Measurements from ENCODE around the gene TUBA4A.

DNA sequence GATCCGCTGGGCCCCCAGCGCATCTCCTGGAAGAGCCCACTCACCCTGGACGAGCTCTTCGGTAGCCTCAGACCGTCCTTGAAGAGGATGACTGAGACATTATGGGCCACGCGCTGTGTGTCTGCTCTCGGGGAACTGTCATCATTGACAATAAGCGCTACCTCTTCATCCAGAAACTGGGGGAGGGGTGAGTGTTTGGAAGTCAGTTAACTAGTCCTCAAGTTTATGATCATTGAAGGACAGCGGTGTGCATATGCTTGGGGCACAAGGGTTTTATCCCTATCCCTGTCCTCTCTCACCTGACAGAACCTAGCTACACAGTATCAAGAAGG is 7.9 kb downstream of the TUBA4A start:
- TF ChIP-seq, protein P1, sequence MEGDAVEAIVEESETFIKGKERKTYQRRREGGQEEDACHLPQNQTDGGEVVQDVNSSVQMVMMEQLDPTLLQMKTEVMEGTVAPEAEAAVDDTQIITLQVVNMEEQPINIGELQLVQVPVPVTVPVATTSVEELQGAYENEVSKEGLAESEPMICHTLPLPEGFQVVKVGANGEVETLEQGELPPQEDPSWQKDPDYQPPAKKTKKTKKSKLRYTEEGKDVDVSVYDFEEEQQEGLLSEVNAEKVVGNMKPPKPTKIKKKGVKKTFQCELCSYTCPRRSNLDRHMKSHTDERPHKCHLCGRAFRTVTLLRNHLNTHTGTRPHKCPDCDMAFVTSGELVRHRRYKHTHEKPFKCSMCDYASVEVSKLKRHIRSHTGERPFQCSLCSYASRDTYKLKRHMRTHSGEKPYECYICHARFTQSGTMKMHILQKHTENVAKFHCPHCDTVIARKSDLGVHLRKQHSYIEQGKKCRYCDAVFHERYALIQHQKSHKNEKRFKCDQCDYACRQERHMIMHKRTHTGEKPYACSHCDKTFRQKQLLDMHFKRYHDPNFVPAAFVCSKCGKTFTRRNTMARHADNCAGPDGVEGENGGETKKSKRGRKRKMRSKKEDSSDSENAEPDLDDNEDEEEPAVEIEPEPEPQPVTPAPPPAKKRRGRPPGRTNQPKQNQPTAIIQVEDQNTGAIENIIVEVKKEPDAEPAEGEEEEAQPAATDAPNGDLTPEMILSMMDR (IDR thresholded peaks at IDR 0.05): no peak
- TF ChIP-seq POLR2A (IDR thresholded peaks at IDR 0.05): no peak

Measured in testis (tissue), 2 donors.